IPS-11a (cell line): ENCODE results near the gene RASA4.
"Not testable (repeated sequence)": the region's sequence is repeated elsewhere in the genome, so short reads cannot be mapped to it uniquely, and the experiment has no call there.

Experiments used
- H3K4me3 ChIP-seq: one replicate; pipeline ENCODE4 v1.5.1; 2013; ENCODE audit warnings: low read depth, low read length, control low read depth

RASA4 gene

DNA sequence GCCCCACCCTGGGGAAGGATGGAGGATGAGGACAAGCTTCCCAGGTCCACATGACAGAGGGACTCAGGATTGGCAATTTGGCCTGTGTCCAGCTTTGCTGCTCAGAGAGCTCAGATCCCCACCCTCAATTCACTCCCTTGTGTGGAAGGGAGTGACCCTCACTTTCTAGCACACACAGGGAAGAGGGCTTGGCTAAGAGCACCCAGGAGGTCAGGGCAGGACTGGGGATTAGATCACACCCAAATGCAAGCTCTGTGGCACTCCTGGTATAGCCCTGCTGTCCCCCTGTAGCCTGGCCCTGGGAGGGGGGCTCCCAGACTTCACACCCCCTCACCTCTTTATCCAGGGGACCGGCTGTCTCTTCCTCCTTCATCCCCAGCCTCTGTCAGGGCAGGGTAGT lies 72.2 kb downstream of the RASA4 start:
- H3K4me3 ChIP-seq, result not testable (repeated sequence)

DNA sequence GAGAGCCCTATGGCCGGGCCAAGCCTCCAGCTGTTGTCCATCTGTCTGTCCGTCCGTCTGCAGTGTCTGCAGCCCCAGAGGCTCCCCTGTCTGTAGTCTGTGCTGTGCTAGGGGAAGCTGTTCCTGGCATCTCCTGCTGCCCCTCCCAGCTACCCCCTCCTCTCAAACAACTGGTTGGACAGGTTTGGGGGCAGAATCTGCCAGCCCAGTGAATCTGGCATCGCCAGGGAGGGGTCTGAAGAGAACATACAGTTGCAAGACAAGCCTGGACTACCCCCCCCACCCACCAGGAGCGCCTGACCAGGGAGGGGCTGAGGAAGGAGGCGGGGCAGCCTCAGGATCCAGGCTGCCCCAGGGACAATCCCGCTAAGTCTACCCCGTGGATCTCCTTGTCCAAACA lies 73.0 kb downstream of the RASA4 start, which contains the start of gene UPK3BL2:
Gene UPK3BL2 (minus strand): TSS at position 101 of the 400 bp plus-strand sequence. CDS start 60 bp downstream, at position 41.
- not testable (repeated sequence) for H3K4me3 ChIP-seq

DNA sequence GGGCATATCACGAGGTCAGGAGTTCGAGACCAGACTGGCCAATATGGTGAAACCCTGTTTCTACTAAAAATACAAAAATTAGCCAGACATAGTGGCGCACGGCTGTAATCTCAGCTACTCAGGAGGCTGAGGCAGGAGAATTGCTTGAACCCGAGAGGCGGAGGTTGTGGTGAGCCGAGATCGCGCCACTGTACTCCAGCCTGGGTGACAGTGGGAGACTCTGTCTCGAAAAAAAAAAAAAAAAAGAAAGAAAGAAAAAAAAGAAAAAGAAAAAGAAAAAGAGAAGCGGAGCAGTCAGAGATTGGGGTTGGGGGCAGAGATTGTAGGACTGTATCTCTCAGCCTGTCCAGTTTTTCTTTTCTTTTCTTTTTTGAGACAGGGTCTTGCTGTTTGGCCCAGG lies 73.8 kb downstream of the RASA4 start:
- not testable (repeated sequence) for H3K4me3 ChIP-seq

DNA sequence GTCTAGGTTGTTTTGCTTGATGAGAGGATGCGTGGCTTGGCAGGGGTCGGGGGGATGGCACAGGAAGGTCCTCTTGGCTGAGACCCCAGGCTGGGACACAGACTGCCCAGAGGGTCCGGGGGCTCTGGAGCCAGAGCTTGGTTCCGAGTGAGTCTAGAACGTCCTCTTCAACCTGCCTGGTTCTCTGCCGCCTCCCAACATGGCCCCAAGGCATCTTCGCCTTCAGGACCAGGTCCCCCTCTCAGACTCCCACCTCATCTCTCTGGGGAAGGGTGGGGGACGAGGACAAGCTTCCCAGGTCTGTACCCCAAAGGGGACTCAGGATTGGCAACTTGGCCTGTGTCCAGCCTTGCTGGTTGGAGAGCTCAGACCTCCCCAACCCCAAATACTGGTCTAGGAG lies 74.5 kb downstream of the RASA4 start:
- not testable (repeated sequence) for H3K4me3 ChIP-seq

DNA sequence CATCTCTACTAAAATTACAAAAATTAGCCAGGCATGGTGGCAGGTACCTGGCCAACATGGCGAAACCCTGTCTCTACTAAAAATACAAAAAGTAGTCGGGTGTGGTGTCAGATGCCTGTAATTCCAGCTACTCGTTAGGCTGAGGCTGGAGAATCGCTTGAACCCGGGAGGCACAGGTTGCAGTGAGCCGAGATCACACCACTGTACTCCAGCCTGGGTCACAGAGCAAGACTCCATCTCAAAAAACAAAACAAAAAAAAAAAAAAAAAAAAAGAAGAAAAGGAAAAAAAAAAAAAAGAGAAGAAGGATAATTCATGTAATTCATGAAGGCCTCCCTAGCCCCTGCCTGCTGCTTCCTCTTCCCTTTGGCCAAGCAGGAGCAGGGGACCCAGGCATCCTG lies 76.0 kb downstream of the RASA4 start:
- H3K4me3 ChIP-seq, result not testable (repeated sequence)

DNA sequence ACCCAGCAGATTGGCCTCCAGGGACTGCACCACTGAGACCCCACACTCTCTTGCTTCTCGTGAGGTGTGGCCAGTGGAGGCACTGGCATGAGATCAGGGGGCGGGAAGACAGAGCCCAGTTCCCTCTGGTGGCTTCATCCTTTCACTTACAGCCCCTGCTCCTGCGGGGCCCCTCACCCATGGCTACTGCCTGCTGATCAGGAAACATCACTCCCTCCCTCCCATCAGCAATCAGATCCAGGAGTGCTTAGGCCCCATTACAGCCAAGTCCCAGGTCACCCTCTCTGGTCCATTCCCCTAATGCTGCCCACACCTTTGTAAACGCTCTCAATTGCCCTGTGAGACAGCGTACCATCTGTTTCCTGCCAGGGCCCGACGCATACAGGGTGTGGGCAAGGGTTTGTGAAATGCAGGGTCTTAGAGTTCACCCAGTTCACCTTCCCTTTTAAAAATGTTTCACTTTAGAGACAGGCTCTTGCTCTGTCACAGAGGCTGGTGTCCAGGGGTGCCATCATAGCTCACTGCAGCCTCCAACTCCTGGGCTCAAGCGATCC lies 81.4 kb downstream of the RASA4 start:
- not testable (repeated sequence) for H3K4me3 ChIP-seq

DNA sequence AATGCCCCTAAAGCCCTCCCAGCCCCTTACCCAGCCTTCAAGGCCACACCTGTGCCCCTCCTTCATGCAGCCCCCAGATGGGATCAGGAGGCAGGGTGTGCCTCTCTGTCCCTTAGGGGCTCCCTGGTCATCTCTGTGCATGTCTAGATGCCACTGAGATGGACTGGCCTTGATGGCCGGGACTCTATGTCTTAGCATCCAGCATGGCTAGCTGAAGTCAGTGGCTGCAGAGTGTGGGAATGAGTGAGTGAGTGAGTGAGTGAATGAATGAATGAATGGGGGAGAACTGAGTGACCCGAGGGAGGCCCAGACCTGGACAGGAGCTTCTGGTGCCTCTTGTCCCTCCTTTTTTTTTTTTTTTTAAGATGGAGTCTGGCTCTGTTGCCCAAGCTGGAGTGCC lies 84.4 kb downstream of the RASA4 start:
- not testable (repeated sequence) for H3K4me3 ChIP-seq

DNA sequence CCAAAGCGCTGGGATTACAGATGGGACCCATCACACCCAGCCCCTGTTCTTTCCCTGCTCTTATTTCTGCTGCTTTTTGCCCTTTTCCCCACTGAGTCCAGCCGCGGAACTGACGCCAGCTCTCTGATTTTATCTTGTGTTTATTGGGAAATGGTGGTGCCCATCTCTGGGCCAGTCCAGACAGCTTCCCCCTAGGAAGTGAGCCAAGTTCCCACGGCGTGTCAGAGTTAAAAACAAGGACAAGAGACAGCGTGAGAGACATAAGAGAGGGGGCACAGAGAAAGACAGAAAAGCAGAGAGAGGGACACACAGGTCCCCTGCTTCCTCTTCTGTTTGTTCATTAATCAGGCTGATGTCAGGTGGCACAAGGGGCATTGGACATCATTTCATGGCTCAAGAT lies 85.0 kb downstream of the RASA4 start:
- not testable (repeated sequence) for H3K4me3 ChIP-seq

DNA sequence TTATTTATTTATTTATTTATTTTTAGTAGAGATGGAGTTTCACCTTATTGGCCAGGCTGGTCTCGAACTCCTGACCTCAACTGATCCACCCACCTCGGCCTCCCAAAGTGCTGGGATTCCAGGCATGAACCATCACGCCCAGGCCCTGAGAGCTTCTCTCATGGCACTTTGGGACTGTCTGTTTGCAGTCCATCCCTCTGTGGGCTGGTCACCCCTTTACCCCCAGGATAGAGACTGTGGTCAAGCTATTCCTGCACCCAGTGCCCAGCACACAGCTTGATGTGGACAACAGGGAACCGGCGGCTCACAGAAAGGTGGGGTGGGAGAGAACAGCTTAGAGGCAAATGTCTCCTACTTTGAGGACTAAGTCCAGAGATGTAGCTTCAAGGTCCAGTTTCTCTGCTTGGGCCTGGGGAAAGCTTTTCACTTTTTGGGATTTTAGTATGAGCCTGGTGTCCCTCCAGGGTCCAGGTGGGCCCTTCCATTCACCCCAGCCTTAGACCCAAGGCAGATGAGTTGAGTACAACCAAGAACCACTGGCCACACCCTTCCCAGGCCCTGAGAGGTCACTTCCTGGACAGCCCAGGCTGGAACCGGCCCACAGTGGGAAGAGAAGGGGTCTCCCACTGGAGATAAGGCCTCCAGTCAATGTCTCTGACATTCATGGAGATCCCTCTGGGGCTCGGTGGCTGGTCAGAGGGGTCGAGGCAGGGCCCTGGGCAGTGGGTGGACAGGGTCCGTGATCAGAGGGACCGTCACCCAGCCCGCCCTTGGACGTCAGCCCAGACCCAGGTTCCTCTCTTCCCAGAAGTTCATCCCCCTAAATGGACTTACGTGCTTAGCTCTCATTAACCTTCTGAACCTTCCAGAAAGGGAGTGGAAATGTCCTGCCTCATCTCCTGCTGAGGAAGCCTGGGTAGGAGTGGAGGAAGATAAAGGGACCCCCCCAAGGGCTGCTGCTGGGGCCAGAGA lies 88.4 kb downstream of the RASA4 start:
- H3K4me3 ChIP-seq, result not testable (repeated sequence)

DNA sequence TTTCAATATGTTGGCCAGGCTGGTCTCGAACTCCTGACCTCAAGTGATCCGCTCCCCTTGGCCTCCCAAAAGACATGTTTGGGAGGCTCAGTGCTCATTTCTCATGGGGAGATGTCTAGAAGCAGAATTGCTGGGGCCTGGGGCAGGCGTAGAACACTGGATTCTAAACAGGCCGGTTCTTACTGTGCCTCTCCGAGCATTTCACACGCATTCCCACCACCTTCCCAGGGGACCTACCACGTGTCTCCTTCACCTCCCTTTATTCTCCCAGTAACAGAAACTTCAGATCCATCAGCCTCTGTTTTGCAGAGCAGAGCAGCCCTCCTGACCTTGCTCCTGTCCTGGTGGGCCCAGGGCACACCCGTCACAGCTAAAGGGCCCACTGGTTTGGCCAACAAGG lies 89.4 kb downstream of the RASA4 start:
- not testable (repeated sequence) for H3K4me3 ChIP-seq

DNA sequence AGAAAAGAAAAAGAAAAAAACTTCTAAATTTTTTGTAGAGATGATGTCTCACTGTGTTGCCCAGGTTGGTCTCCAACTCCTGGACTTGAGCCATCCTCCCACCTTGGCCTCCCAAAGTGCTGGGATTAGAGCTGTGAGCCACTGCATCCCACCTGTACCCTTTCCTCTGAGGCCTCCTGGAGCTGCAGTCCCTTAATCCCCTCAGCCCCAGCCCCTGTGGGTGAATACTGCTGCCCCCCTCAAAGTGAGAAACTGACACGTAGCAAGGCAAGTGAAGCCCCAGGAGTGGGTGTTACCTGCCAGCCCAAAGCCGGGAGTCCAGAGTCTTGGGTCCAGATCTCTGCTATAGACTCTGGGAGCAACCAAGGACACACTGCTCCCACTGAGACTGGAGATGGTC lies 91.8 kb downstream of the RASA4 start:
- not testable (repeated sequence) for H3K4me3 ChIP-seq
